DMS114 treated with DMSO at 0.1 percent for 48 hours (cell line): ENCODE data around the gene UBE3C.
"Not testable (repeated sequence)": the region's sequence is repeated elsewhere in the genome, so short reads cannot be mapped to it uniquely, and the experiment has no call there.

Source experiments
- DNase-seq: peaks from one replicate; lab custom pipeline; 2025; ENCODE audit not compliant: unreplicated experiment; lab: John Stamatoyannopoulos, UW

Gene UBE3C

DNA sequence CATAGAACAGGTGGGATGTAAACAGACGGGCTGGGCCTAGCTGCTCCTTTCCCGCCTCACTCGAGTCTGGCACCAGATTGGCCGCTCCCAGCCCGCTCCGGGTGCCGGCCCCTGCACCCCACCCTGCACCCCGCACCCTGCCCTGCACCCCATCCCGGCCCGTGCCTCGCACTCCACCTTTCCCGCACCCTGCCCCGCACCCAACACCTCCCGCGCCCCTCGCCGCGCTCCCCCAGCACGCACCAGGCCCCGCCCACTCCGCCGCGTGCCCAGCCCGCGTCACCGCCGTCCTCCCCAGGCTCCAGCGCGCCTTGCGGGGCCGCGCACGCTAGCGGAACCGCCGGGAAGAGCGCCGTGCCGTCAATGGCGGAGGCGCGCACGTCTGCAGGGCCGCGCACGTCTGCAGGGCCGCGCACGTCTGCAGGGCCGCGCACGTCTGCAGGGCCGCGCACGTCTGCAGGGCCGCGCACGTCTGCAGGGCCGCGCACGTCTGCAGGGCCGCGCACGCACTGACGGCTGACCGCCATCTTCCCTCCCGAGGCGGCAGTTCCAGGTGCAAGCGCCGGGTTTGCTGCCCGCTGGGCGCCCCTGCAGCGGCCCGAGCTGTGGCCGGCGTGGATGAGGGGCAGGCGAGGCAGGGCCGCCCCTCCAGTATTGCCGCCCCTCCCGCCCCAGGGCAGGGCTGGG is at the start of gene UBE3C:
TSS of gene UBE3C (plus strand) at position 503 of the 687 bp plus-strand sequence. CDS start 347 bp downstream, outside the sequence.
- DNase-seq = peak; percentile 70

DNA sequence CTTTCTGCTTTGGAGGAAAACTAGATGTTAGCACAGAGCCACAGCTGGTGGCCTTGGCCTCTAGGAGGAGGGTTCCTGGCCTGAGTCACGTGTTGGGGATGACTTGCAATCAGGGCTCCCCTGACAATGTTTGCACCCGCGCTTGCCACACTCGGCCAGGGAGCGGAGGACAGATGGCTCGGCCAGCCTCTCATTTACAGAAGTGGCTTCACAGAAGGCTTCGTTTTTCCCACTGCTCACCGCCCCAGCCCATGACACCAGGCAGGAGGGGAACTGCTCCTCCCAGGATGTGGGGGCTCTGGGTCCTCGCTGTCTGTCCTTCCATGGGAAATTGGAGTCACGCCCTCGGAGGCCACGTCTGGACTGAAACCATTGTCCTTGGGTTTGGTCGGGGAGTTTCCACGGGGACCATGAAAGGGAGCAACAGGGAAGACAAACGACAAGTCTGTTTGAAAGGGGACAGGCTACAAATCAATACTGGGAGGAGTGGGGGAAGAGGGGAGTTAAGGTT is 49.6 kb upstream of the UBE3C start:
- no peak for DNase-seq

DNA sequence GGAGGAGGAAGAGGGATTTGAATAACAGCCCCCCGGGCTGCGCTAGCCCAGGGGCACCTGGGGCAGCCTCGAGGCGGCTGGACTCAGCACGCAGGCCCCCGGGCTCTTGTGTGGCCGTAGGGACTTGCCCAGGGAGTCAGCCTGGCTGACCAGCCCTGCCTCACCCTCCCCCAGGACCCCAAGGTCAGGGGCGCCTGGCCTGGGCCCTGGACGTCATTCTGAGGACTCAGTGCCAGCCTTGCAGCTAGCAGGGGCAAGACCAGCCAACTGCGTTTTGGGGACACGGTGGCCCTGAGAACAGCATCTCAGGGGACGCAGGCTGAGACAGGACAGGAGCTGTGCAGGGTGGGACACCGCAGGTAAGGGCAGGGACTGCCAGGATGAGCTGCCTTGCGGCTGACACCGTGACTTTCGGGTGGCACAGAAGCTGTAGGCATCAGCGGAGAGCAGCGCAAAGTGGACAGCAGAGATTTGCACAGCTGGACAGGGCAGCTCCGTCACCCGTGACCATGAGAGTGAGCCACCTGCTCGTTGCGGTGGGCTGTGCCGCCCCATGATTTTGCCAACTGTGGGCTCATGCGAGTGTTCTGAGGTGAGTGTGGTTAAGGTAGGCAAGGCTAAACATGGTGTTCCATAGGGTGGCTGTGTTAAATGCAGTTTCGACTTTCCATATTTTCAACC is 48.1 kb upstream of the UBE3C start:
- no peak for DNase-seq

DNA sequence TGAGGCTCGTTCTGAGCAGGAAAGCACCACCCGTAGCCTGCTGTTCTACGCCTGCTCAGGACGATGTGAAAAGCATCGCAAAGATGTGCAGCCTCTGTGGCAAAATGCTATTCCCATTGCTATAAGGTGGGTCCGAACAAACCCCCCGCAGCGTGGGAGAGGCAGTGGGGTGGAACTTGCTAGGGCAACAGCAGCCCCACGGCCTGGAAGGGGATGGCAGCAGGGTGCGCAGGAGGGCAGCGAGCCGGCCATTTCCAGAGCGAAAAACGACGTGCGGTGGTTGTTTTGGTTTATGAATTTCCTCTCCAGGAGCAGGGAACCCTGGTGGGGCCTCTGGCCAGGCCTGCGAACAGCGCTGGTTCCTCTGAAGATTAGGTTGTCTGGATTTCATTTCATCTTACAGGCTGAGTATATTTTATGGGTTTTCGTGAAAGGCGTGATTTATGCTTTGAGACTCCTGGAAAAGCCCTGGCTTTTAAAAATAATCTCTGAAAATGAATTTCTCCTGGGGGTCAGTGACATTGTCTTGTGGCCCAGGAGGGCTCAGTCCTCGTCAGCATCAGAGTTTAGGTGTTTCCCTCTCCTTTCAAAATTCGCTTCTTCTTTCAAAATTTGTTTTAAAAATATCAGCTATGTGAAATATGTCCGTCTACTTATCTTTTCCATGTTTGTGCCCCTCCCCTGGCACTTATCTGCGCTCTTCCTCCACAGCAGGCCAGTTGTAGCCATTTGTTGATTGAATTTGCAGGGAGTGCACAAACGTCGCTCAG is 42.3 kb upstream of the UBE3C start:
- no peak for DNase-seq

DNA sequence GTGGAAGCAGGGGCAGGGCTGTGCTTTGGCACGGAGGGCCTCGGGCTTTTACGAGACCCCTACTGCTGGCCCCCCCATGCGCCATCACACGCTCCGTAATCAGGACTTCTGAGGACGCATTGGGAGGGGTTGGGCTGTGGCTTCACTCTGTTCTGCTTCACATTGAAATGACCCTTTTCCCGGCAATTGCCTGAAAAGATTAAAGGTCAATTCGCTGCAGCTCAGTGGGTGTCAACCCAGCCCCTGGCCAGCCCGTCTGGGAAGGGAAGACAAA is 41.7 kb upstream of the UBE3C start:
- no peak for DNase-seq

DNA sequence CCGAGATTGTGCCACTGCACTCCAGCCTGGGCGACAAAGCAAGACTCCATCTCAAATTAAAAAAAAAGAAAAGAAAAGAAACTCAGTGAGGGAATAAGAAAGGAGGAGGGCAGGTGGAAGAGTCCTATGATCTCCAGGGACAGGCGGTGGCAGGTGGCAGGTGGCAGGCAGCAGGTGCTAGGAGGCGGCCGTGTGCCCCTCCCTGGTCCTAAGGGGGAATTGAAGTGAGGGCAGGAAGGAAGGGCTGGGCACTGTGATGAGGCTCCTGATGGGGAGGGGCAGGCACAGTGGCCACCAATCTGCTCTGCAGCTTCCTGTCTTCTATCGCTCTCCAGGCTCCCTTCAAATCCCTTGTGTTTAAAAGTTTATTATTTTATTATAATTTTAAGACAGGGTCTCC is 41.2 kb upstream of the UBE3C start:
- no peak for DNase-seq

DNA sequence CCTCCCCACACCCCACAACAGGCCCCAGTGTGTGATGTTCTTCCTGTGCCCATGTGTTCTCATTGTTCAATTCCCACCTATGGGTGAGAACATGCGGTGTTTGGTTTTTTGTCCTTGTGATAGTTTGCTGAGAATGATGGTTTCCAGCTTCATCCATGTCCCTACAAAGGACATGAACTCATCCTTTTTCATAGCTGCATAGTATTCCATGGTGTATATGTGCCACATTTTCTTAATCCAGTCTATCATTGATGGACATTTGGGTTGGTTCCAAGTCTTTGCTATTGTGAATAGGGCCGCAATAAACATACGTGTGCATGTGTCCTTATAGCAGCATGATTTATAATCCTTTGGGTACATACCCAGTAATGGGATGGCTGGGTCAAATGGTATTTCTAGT is 38.7 kb upstream of the UBE3C start:
- DNase-seq = not testable (repeated sequence)

DNA sequence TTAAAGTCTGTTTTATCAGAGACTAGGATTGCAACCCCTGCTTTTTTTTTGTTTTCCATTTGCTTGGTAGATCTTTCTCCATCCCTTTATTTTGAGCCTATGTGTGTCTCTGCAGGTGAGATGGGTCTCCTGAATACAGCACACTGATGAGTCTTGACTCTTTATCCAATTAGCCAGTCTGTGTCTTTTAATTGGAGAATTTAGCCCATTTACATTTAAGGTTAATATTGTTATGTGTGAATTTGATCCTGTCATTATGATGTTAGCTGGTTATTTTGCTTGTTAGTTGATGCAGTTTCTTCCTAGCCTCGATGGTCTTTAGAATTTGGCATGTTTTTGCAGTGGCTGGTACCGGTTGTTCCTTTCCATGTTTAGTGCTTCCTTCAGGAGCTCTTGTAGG is 35.1 kb upstream of the UBE3C start:
- not testable (repeated sequence) for DNase-seq

DNA sequence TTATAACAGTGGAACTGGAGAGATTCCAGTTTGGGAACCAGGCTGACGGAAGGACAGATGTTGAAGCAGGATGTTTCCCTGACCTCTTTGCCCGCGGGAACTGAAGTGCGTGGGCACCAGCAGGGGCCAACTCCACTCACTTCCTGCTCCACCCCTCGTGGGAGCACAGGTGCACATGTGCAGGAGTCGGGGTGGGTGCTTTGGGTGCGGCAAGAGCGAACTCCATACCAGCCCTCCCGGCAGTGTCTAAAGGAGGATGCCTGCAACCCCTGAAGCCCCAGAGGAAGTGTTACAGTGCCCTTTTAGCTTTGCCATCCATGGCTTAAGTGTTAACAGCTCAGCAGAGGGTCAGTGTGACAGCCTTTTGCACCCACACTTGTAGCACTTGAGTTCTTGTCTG is 27.4 kb upstream of the UBE3C start:
- DNase-seq = no peak

DNA sequence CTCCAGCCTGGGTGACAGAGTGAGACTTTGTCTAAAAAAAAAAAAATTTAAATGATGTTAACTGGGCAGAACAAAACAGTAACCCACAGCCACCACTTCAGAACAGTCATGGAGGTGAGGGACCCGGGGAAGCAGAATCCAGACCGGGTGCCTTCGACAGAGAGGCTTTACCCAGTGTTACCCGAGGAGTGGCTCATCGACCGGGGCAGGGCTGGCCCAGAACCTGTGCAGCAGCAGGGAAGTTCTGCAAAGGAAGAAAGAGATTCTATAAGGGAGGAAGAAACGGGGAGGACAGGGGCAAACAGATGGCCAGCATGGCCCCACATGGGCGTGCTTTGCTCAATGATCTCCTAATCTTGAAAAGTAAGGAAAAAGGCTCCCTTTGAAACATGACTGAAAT is 26.0 kb upstream of the UBE3C start:
- no peak for DNase-seq

DNA sequence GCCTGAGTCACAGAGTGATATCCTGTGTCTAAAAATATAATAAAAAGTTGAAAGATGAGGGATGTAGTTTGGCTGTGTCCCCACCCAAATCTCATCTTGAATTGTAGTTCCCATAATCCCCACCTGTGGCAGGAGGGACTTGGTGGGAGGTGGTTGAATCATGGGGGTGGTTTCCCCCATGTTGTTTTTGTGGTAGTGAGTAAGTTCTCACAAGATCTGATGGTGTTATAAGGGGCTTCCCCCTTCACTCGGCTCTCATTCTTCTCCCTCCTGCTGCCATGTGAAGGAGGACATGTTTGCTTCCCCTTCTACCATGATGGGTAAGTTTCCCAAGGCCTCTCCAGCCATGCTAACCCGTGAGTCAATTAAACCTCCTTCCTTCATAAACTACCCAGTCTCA is 25.1 kb upstream of the UBE3C start:
- no peak for DNase-seq

DNA sequence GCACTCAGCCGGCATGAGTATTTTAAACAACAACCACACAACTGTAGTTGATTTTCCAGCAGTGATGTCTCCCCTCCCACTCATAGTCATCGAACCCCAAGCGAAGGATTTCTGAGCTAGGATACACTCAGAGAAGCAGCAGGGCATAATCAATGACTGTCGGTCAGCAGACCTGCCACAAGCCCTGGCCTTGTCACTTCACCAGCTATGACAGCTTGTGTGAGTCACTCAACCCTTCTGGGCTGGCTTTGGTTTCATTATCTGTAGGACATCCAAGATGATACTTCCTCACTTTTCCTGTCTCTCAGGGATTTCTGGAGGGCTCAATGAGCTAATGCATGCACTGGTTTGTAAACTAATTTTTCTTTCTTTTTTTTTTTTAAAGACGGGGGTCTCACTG is 22.0 kb upstream of the UBE3C start:
- DNase-seq = no peak

DNA sequence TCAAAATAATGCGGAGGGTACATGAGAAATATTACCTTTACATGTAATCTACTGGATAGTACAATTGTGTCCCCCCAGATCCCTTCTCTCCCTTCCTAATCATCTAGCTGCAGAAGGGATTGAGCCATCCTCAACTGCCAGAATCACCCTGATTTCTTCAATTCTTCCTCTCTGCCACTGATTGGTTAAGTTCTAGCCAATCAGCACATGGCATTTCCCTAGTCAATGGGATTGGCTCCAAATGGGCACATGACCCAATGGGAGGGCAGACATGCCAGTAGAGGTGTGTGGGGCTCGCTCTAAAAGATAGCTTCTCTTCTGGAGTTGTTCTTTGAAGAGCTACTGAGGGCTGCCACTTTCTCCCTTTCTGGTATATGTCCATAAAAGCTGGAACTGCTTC is 20.9 kb upstream of the UBE3C start:
- DNase-seq = no peak

DNA sequence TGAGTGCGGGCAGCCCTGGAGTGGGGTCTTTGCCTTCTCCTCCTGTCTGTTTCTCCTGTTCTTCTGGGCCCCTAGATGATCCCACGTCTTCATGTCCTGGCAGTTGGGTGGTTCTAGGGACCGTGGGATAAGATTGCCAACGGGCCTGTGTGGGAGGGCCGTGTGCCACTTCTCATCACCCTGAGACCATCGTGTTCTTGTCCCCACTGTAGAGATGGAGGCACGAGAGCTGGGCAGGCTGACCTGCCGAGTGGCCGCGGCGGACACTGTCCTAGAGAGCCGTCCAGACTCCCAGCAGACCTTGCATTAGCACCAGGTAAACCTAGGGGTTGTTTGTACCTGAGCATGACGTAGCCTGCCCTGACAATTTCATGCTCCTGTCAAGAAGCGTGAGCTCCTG is 18.5 kb upstream of the UBE3C start:
- DNase-seq = no peak

DNA sequence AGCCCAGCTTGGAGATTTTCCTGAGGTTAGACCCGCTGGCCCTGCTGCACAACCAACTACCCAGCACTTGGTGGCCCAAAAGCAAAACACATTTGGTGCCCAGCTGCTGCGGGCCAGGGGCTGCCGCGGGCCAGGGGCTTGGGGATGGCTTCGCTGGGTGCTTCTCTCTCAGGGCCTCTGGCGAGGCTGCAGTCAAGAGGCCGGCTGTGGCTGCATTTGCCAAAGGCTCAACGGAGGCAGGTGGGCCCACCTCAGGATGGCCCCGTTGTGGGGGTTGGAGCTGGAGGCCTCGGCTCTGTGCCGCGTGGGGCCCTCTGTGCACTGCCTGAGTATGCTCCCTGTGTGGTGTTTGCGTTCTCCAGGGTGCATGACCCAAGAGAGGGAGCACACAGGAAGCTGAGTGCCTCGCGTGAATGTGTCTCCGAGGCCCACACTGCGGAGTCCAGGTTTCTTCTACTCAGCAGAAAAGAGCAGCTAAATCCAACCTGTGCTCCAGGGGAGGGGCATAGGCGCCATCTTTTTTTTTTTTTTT is 17.5 kb upstream of the UBE3C start:
- no peak for DNase-seq

DNA sequence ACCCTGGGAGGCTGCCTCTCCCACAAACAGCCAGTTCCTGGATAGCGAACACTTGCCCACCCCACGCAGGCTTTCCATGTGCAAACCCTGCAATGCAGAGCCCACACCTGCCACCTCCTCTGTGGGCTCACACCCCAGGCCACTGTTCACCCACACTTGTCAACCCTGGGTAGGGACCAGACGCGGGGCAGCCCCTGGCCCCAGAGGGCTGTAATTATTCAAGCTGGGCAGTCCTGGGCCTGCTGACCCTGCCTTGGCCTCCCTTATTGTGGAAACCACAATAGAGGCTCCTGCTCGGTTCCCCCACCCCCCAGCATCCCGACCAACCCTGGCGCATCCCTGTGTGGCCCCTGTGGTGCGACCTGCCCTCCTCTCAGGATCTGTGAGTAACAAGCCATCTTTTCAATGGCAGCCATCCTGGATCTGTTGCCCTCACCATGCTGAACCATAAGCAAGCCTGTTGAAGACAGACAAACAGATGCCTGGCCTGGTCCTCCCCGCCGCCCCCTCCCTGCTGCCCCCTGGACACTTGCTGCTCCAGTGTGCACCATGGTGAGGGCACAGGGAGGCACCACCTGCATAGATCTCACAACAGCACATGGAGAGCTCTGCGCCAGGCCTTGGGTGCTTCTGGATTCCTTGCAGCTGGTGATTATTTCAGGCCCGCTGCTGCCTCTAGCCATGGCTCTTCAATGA is 15.8 kb upstream of the UBE3C start:
- DNase-seq = no peak

DNA sequence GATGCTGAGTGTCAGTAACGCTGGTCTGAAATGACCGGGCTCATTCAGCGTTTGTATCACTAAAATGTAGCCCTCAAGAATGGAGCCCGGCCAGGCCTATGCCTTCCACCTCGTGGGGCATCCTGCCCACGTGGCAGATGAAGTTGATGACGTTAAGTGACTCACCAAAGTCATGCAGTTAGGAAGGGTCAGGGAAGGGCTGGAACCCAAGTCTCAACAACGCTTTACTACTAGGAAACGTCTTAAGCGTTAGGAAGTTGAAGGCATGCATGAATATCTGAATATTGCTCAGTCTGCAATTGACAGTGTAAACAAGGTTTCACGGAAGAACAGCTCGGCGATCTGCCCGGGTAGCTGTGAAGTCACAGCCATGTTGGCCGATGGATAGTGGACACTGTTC is 14.0 kb upstream of the UBE3C start:
- no peak for DNase-seq

DNA sequence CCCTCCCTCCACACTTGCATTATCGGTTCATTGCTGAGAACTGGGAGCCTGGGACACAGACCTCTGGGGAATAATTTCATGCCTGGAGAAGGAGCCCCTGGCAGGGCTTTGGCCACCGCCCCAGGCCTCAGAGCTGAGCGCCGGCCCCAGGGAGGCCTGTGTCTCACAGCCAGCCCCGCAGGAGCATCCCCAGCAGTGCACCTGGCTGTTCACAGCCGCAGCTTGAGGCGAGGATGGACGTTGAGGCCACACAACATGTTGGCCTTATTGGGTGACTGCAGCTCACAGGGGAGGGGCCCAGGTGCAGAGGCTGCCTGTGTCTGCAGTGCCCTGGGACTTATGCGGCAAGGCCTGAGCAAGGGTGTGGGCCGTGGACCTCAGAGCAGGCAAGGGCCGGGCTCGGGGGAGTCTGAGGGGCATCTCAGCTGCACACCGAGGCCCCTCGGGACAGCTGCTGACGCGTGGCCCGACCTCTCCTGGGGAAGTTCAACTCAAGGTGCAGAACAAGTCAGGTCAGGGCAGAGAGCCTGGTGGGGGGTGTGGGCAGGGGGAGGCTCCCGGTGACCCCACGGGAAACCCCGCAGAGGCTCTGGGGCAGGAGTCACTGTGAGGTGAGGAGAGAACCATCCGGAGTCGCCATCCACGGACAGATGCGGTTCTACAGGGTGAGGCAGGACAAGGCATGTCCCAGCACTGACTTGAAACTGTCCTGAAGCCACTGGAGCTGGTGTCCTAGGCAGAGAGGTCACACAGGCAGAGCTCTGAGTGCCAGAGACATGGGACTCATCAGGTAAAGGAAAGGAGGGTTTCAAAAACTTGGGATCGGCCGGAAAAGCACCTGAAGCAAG is 13.1 kb upstream of the UBE3C start:
- no peak for DNase-seq

DNA sequence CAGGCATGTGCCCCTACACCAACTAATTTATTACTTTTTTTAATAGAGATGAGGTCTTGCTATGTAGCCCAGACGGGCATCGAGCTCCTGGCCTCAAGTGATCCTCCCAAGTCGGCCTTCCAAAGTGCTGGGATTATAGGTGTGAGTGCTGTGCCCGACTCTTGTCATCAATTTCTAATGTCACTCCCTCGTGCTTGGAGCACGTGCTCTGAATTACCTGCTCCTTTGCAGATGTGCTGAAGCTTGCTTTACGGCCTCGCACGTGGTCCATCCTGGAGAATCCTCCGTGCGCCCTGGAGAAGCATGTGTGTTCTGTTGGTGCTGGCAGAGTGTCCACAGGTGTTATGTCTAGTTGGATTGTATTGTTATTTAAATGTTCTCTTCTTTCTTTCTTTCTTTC is 11.8 kb upstream of the UBE3C start:
- no peak for DNase-seq

DNA sequence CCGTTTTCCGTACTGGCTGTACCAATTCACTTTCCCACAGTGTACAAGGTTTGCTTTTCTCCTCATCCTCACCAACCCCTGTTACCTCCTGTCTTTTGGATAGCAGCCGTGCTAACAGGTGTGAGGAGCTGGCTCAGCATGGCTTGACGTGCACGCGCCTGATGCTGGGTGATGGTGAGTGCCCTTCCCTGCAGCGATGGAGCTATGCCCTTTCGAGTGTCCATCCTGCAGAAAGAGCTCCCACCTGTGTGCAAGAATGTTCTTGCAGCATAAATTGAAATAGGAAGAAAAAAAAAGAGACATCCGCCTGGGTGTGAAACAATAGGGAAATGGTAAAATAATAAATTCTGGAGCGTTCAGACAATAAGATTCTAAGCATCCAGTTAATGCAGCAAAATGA is 9.5 kb upstream of the UBE3C start:
- no peak for DNase-seq
